Measurements from ENCODE around the gene SMO.

SMO gene

GRCh38 chr7:129149511-129149910, 38.9 kb upstream of the SMO start:
- Histone ChIP-seq H3K27me3 (ENCODE audit: insufficient read depth, low read length, poor library complexity) (peaks cover 34% of the 10 kb centered on the region), H3K36me3 (ENCODE audit: insufficient read depth, low read length) (no peaks in the 10 kb centered on the region), H3K27ac (ENCODE audit: low read length) (no peak overlapping the region), H3K9me3 (ENCODE audit: insufficient read depth, low read length, severe bottlenecking) (no peaks in the 10 kb centered on the region), H2AFZ (ENCODE audit: low read depth, low read length) (no peak overlapping the region), H4K20me1 (ENCODE audit: insufficient read depth, low read length) (0 out of 2 replicates have a peak, but pooled peaks cover 4% of the 10 kb centered on the region), H3K4me3 (ENCODE audit: low read depth in 1 of 2, low read length in 2 of 2) (no peak overlapping the region), H3K79me2 (ENCODE audit: insufficient read depth, low read length) (no peaks in the 10 kb centered on the region), H3K9ac (ENCODE audit: low read depth, low read length) (no peak overlapping the region), H3K4me1 (ENCODE audit: insufficient read depth, low read length) (peaks cover 6% of the 10 kb centered on the region), H3K4me2 (ENCODE audit: insufficient read depth, low read length) (no peak overlapping the region)
- DNase-seq (no peak), ATAC-seq (ENCODE audit: insufficient read depth, low read depth) (no peak)
- TF ChIP-seq EZH2 (IDR thresholded peaks at IDR 0.05; ENCODE audit: borderline replicate concordance, low read depth, low read length, severe bottlenecking): no peak
- no peak for TF ChIP-seq CTCF (IDR thresholded peaks at IDR 0.05; ENCODE audit: borderline replicate concordance, extremely low read depth, low read length, poor library complexity, severe bottlenecking)

GRCh38 chr7:129150199-129150996, 38.0 kb upstream of the SMO start:
- Histone ChIP-seq H3K36me3 (ENCODE audit: insufficient read depth, low read length) (no peaks in the 10 kb centered on the region), H3K4me2 (ENCODE audit: insufficient read depth, low read length) (no peak overlapping the region), H3K9ac (ENCODE audit: low read depth, low read length) (no peak overlapping the region), H3K27ac (ENCODE audit: low read length) (no peak overlapping the region), H4K20me1 (ENCODE audit: insufficient read depth, low read length) (no peaks in the 10 kb centered on the region), H2AFZ (ENCODE audit: low read depth, low read length) (no peak overlapping the region), H3K9me3 (ENCODE audit: insufficient read depth, low read length, severe bottlenecking) (no peaks in the 10 kb centered on the region), H3K4me3 (ENCODE audit: low read depth in 1 of 2, low read length in 2 of 2) (no peak overlapping the region), H3K79me2 (ENCODE audit: insufficient read depth, low read length) (no peaks in the 10 kb centered on the region), H3K4me1 (ENCODE audit: insufficient read depth, low read length) (peaks cover under 1% of the 10 kb centered on the region; the same call in 1 of the 2 replicates), H3K27me3 (ENCODE audit: insufficient read depth, low read length, poor library complexity) (peaks cover 26% of the 10 kb centered on the region)
- DNase-seq (no peak), ATAC-seq (ENCODE audit: insufficient read depth, low read depth) (no peak)
- TF ChIP-seq CTCF (IDR thresholded peaks at IDR 0.05; ENCODE audit: borderline replicate concordance, extremely low read depth, low read length, poor library complexity, severe bottlenecking) (no peak), EZH2 (IDR thresholded peaks at IDR 0.05; ENCODE audit: borderline replicate concordance, low read depth, low read length, severe bottlenecking) (no peak)

GRCh38 chr7:129157651-129158050, 30.8 kb upstream of the SMO start:
- Histone ChIP-seq H4K20me1 (ENCODE audit: insufficient read depth, low read length) (no peaks in the 10 kb centered on the region), H2AFZ (ENCODE audit: low read depth, low read length) (no peak overlapping the region), H3K9me3 (ENCODE audit: insufficient read depth, low read length, severe bottlenecking) (no peaks in the 10 kb centered on the region), H3K4me1 (ENCODE audit: insufficient read depth, low read length) (no peaks in the 10 kb centered on the region), H3K4me2 (ENCODE audit: insufficient read depth, low read length) (no peak overlapping the region), H3K9ac (ENCODE audit: low read depth, low read length) (no peak overlapping the region), H3K4me3 (ENCODE audit: low read depth in 1 of 2, low read length in 2 of 2) (no peak overlapping the region), H3K79me2 (ENCODE audit: insufficient read depth, low read length) (no peaks in the 10 kb centered on the region), H3K36me3 (ENCODE audit: insufficient read depth, low read length) (no peaks in the 10 kb centered on the region), H3K27ac (ENCODE audit: low read length) (no peak overlapping the region), H3K27me3 (ENCODE audit: insufficient read depth, low read length, poor library complexity) (no peaks in the 10 kb centered on the region)
- TF ChIP-seq EZH2 (IDR thresholded peaks at IDR 0.05; ENCODE audit: borderline replicate concordance, low read depth, low read length, severe bottlenecking): no peak
- no peak for TF ChIP-seq CTCF (IDR thresholded peaks at IDR 0.05; ENCODE audit: borderline replicate concordance, extremely low read depth, low read length, poor library complexity, severe bottlenecking)
- no peak for DNase-seq
- no peak for ATAC-seq (ENCODE audit: insufficient read depth, low read depth)
